HCT116 (cell line): ENCODE results near the gene MRPL44. TPM values are rescaled to one million over a fixed set of nuclear protein-coding genes. Genes with fewer than 3 reads are reported as not detected.

Experiments
- ATAC-seq: fragments of 200-7000 bp; cut with Tn5 transposase; 2 replicates; pipeline ENCODE4 v1.9.1; 2020; ENCODE audit warnings: mild to moderate bottlenecking, moderate library complexity
- BruUV-seq: library from RNA; stranded (reverse); fragments of 400-500 nt; replicated peaks from 2 replicates; lab custom pipeline; 2021; lab: Mats Ljungman, UMichigan
- CTCF ChIA-PET: fragments of 300-600 bp; sonication (Branson Sonifier 250); formaldehyde crosslinking; loops from one replicate; lab custom pipeline; 2021; ENCODE audit warnings: antibody characterized with exemption; lab: Charles Lee
- POLR2A ChIA-PET: fragments of 300-600, 350-600 bp; sonication (Branson Sonifier 250); formaldehyde crosslinking; loops from one replicate; lab custom pipeline; 2021; ENCODE audit warnings: antibody characterized with exemption; lab: Charles Lee
- RAD21 ChIA-PET, 2 experiments: fragments of 300-600 bp; sonication (Branson Sonifier 250); formaldehyde crosslinking; loops; one replicate each; lab custom pipeline; 2023; ENCODE audit warnings: low total read pairs in 2 of 2; ENCODE audit not compliant: uncharacterized antibody in 2 of 2, unreplicated experiment in 2 of 2, low non-redundant PET in 1 of 2; lab: Charles Lee
- DNase-seq: peaks from one replicate; pipeline ENCODE4 v3.0.0-alpha.2; 2010; ENCODE audit warnings: low read depth, low spot score
- H2AFZ ChIP-seq: fragments of 200-600 bp; shearing (Covaris generic), sonication (generic); 2 replicates; pipeline ENCODE4 v1.6.1; 2017; ENCODE audit warnings: low read depth, mixed run types, mixed read lengths, antibody characterized with exemption, low read length; ENCODE audit not compliant: poor library complexity, severe bottlenecking
- H3K27ac ChIP-seq: 2 replicates; pipeline ENCODE4 v1.5.1; 2012; ENCODE audit warnings: low read depth, low read length
- H3K27me3 ChIP-seq: fragments of 200-600 bp; sonication (generic); 2 replicates; pipeline ENCODE4 v1.6.1; 2016; ENCODE audit warnings: mixed run types, low read length, mixed read lengths; ENCODE audit not compliant: insufficient read depth
- H3K36me3 ChIP-seq, 2 experiments: fragments of 200-500 bp in 1 of 2; fragments of 200-600 bp in 1 of 2; sonication (Bioruptor generic) in 1 of 2; sonication (generic) in 1 of 2; 2 replicates each; pipeline versions ENCODE4 v1.5.1 to v1.6.1; 2014 to 2016; ENCODE audit warnings: low read length in 2 of 2, inconsistent platforms in 1 of 2, mixed read lengths in 1 of 2, mixed run types in 1 of 2; ENCODE audit not compliant: insufficient read depth in 2 of 2, control insufficient read depth in 1 of 2
- H3K4me1 ChIP-seq, 2 experiments: fragments of 200-600 bp in 1 of 2; sonication (generic) in 1 of 2; 2 replicates each; pipeline versions ENCODE4 v1.5.1 to v1.6.1; 2012 to 2017; ENCODE audit warnings: low read length in 2 of 2, inconsistent platforms in 1 of 2, mild to moderate bottlenecking in 1 of 2, mixed read lengths in 1 of 2, mixed run types in 1 of 2, moderate library complexity in 1 of 2; ENCODE audit not compliant: insufficient read depth in 2 of 2, control insufficient read depth in 1 of 2
- H3K4me2 ChIP-seq: fragments of 200-600 bp; sonication (generic); 2 replicates; pipeline ENCODE4 v1.6.1; 2017; ENCODE audit warnings: mixed run types, low read length, mixed read lengths
- H3K4me3 ChIP-seq, 2 experiments: fragments of 200-600 bp in 1 of 2; sonication (generic) in 1 of 2; replicated peaks in 1 of 2; 2 replicates each; pipeline ENCODE4 v1.5.1; 2011 to 2016; ENCODE audit warnings: low read length in 2 of 2, control low read depth in 1 of 2, low read depth in 1 of 2, mild to moderate bottlenecking in 1 of 2, mixed read lengths in 1 of 2, mixed run types in 1 of 2
- H3K79me2 ChIP-seq: fragments of 200-600 bp; sonication (generic); 2 replicates; pipeline ENCODE4 v1.6.1; 2017; ENCODE audit warnings: mild to moderate bottlenecking, mixed run types, low read length, moderate library complexity, mixed read lengths; ENCODE audit not compliant: insufficient read depth
- H3K9ac ChIP-seq: fragments of 200-600 bp; sonication (generic); 2 replicates; pipeline ENCODE4 v1.6.1; 2016; ENCODE audit warnings: low read length, mixed read lengths
- H3K9me2 ChIP-seq: fragments of 200-600 bp; sonication (generic), shearing (Covaris generic); 2 replicates; pipeline ENCODE4 v1.6.1; 2017; ENCODE audit warnings: mixed run types, mild to moderate bottlenecking, moderate library complexity; ENCODE audit not compliant: insufficient read depth
- H3K9me3 ChIP-seq, 2 experiments: fragments of 200-500 bp in 1 of 2; fragments of 200-600 bp in 1 of 2; sonication (Bioruptor generic) in 1 of 2; sonication (generic) in 1 of 2; 2 replicates each; pipeline ENCODE4 v1.6.1; 2014 to 2017; ENCODE audit warnings: low read length in 2 of 2, mixed read lengths in 2 of 2, inconsistent platforms in 1 of 2, low read depth in 1 of 2, mild to moderate bottlenecking in 1 of 2, mixed run types in 1 of 2, moderate library complexity in 1 of 2; ENCODE audit not compliant: control insufficient read depth in 1 of 2, insufficient read depth in 1 of 2
- H4K20me1 ChIP-seq: fragments of 200-600 bp; sonication (generic), shearing (Covaris generic); 2 replicates; pipeline ENCODE4 v1.6.1; 2017; ENCODE audit warnings: mixed run types, mild to moderate bottlenecking, moderate library complexity; ENCODE audit not compliant: insufficient read depth
- ATF3 ChIP-seq: IDR thresholded peaks from 2 replicates; pipeline ENCODE4 v1.6.1; 2012
- CBX3 ChIP-seq: IDR thresholded peaks from 2 replicates; pipeline ENCODE4 v1.6.1; 2012; ENCODE audit warnings: low read depth
- CEBPB ChIP-seq: IDR thresholded peaks from 2 replicates; pipeline ENCODE4 v1.6.1; 2012; ENCODE audit warnings: low read depth
- EGR1 ChIP-seq: IDR thresholded peaks from 2 replicates; pipeline ENCODE4 v1.6.1; 2012; ENCODE audit warnings: low read depth
- EZH2 ChIP-seq: fragments of 200-600 bp; sonication (generic); IDR thresholded peaks from 2 replicates; pipeline ENCODE4 v1.6.1; 2017; ENCODE audit warnings: antibody characterized with exemption, mixed run types
- FOSL1 ChIP-seq: IDR thresholded peaks from 2 replicates; pipeline ENCODE4 v1.6.1; 2012; ENCODE audit warnings: low read depth
- JUND ChIP-seq: IDR thresholded peaks from 2 replicates; pipeline ENCODE4 v1.6.1; 2012
- MAX ChIP-seq: IDR thresholded peaks from 2 replicates; pipeline ENCODE4 v1.6.1; 2012
- POLR2A ChIP-seq: IDR thresholded peaks from 2 replicates; pipeline ENCODE4 v1.7.0; 2011; ENCODE audit warnings: borderline replicate concordance; ENCODE audit not compliant: insufficient read depth, insufficient read length; ENCODE audit errors: extremely low read depth
- POLR2AphosphoS5 ChIP-seq: IDR thresholded peaks from 2 replicates; pipeline ENCODE4 v1.6.1; 2011; ENCODE audit warnings: mild to moderate bottlenecking, low read depth, low read length, moderate library complexity
- RAD21 ChIP-seq: IDR thresholded peaks from 2 replicates; pipeline ENCODE4 v1.6.1; 2012; ENCODE audit warnings: low read depth, mild to moderate bottlenecking
- REST ChIP-seq: IDR thresholded peaks from 2 replicates; pipeline ENCODE4 v1.6.1; 2012; ENCODE audit warnings: low read depth
- SIN3A ChIP-seq: IDR thresholded peaks from 2 replicates; pipeline ENCODE4 v1.6.1; 2012; ENCODE audit warnings: low read depth
- SP1 ChIP-seq: IDR thresholded peaks from 2 replicates; pipeline ENCODE4 v1.6.1; 2012; ENCODE audit warnings: low read depth
- SRF ChIP-seq: IDR thresholded peaks from 2 replicates; pipeline ENCODE4 v1.6.1; 2012; ENCODE audit warnings: low read depth
- TCF7L2 ChIP-seq: IDR thresholded peaks from 2 replicates; pipeline ENCODE4 v1.7.0; 2011; ENCODE audit warnings: borderline replicate concordance, inconsistent platforms; ENCODE audit not compliant: insufficient read depth, insufficient read length; ENCODE audit errors: extremely low read depth
- YY1 ChIP-seq: IDR thresholded peaks from 2 replicates; pipeline ENCODE4 v1.6.1; 2011; ENCODE audit warnings: low read length, low read depth, moderate library complexity, mild to moderate bottlenecking; ENCODE audit not compliant: insufficient replicate concordance; ENCODE audit errors: extremely low read depth
- ZBTB33 ChIP-seq: IDR thresholded peaks from 2 replicates; pipeline ENCODE4 v1.6.1; 2011; ENCODE audit warnings: mild to moderate bottlenecking, low read length, moderate library complexity; ENCODE audit not compliant: insufficient replicate concordance; ENCODE audit errors: extremely low read depth
- ZFX ChIP-seq: fragments of 450-650 bp; IDR thresholded peaks from 2 replicates; pipeline ENCODE4 v1.6.1; 2017
- intact Hi-C: fragments of 100-400 bp; cut with micrococcal nuclease; formaldehyde crosslinking; loops from 2 replicates; pipeline ENCODE4 v1.10.0; 2022
- total RNA-seq: library from RNA; stranded (reverse); gene quantifications from one replicate; pipeline ENCODE4 v1.2.1, GENCODE V29; 2021; ENCODE audit not compliant: unreplicated experiment

MRPL44 gene
- total RNA-seq, 1 experiment from 2014 or later, result 45.8 TPM

- Histone ChIP-seq H3K9me2 (no peaks in the 10 kb centered on the region), H3K4me1 (peaks cover 18 to 38% of the 10 kb centered on the region in 2 experiments), H4K20me1 (no peaks in the 10 kb centered on the region), H3K9me3 (no peaks in the 10 kb centered on the region), H3K9ac (peak within 1 kb of the TSS; percentile 88), H3K27ac (peak within 1 kb of the TSS; percentile 74), H3K27me3 (no peaks in the 10 kb centered on the region), H2AFZ (peak within 1 kb of the TSS; percentile 90), H3K36me3 (no peaks in the 10 kb centered on the region), H3K4me2 (peak within 1 kb of the TSS; percentile 88), H3K79me2 (peaks cover 39% of the 10 kb centered on the region), H3K4me3 (peak within 1 kb of the TSS; percentile 75 to 95)
- intact Hi-C loops, result loop anchor here (10.0 kb wide), 2 partner anchors 110 to 250 kb away; partner anchors contain the start of gene AP1S3
- ChIA-PET POLR2A (no interaction called here), CTCF (no interaction called here), RAD21 (no interaction called here)
- BruUV-seq, result no TSS peak
- ATAC-seq, result peak; percentile 84
- DNase-seq, result peak; percentile 59
- TF ChIP-seq RAD21, result peak; percentile 36
- TF ChIP-seq ATF3, result no peak
- TF ChIP-seq EZH2, result no peak
- TF ChIP-seq MAX, result peak; percentile 75
- TF ChIP-seq SP1, result peak; percentile 84
- TF ChIP-seq CBX3, result peak; percentile 92; the same call in 1 of the 2 replicates
- TF ChIP-seq ZBTB33, result peak; percentile 77
- peak; percentile 84 for TF ChIP-seq POLR2AphosphoS5
- TF ChIP-seq TCF7L2, result peak; percentile 70
- TF ChIP-seq SRF, result peak; percentile 81; the same call in 1 of the 2 replicates
- TF ChIP-seq FOSL1, result no peak
- TF ChIP-seq SIN3A, result peak; percentile 88
- TF ChIP-seq ZFX, result peak; percentile 87
- no peak for TF ChIP-seq REST
- TF ChIP-seq CEBPB, result no peak; the same call in 1 of the 2 replicates
- peak; percentile 47 for TF ChIP-seq JUND
- TF ChIP-seq EGR1, result peak; percentile 76
- TF ChIP-seq POLR2A, result peak; percentile 58
- peak; percentile 94 for TF ChIP-seq YY1
Observed at GRCh38 chr2:223944703-223945531, 12.3 kb upstream of the MRPL44 start, which contains the start of gene WDFY1. Gene WDFY1 (minus strand): TSS chr2:223945335. CDS start chr2:223945284, 51 bp downstream.
